Neural progenitor cell (in vitro differentiated cells): Measurements from ENCODE around the gene RELB. TPM values are rescaled to one million over a fixed set of nuclear protein-coding genes. Genes with fewer than 3 reads are reported as not detected.

Experiments used
- DNase-seq: peaks from one replicate; pipeline ENCODE4 v3.0.0-alpha.2; 2016; ENCODE audit warnings: low spot score
- H2AFZ ChIP-seq: fragments of 200-600 bp; sonication (generic); replicated peaks from 2 replicates; pipeline ENCODE4 v1.6.1; 2016; ENCODE audit warnings: antibody characterized with exemption
- H3F3A ChIP-seq: fragments of 200-600 bp; sonication (generic); 2 replicates; pipeline ENCODE4 v1.6.1; 2016; ENCODE audit warnings: antibody characterized with exemption, low read depth
- H3K27ac ChIP-seq: fragments of 200-600 bp; sonication (generic); 2 replicates; pipeline ENCODE4 v1.5.1; 2016; ENCODE audit warnings: mild to moderate bottlenecking
- H3K27me3 ChIP-seq: fragments of 200-600 bp; sonication (generic); 2 replicates; pipeline ENCODE4 v1.6.1; 2016; ENCODE audit warnings: mild to moderate bottlenecking, moderate library complexity
- H3K36me3 ChIP-seq: fragments of 200-600 bp; sonication (generic); 2 replicates; pipeline ENCODE4 v1.5.1; 2016
- H3K4me1 ChIP-seq: fragments of 200-600 bp; sonication (generic); 2 replicates; pipeline ENCODE4 v1.6.1; 2016; ENCODE audit warnings: mixed run types
- H3K4me2 ChIP-seq: fragments of 200-600 bp; sonication (generic); 2 replicates; pipeline ENCODE4 v1.6.1; 2016
- H3K4me3 ChIP-seq: fragments of 200-600 bp; sonication (generic); 2 replicates; pipeline ENCODE4 v1.5.1; 2016
- H3K79me2 ChIP-seq: fragments of 200-600 bp; sonication (generic); 2 replicates; pipeline ENCODE4 v1.6.1; 2016; ENCODE audit warnings: low read depth
- H3K9ac ChIP-seq: fragments of 200-600 bp; sonication (generic); 2 replicates; pipeline ENCODE4 v1.6.1; 2016
- H3K9me3 ChIP-seq: fragments of 200-600 bp; sonication (generic); 2 replicates; pipeline ENCODE4 v1.5.1; 2016; ENCODE audit warnings: low read depth
- H4K20me1 ChIP-seq: fragments of 200-600 bp; sonication (generic); 2 replicates; pipeline ENCODE4 v1.6.1; 2016; ENCODE audit warnings: low read depth
- H3K27ac Mint-ChIP-seq: 3 replicates; pipeline ENCODE4 v1.8.0; 2021; ENCODE audit warnings: mixed read lengths
- H3K27me3 Mint-ChIP-seq: 2 replicates; pipeline ENCODE4 v1.8.0; 2022; ENCODE audit warnings: low read depth, mild to moderate bottlenecking, inconsistent platforms, moderate library complexity, mixed read lengths; ENCODE audit not compliant: insufficient read depth
- H3K36me3 Mint-ChIP-seq: 3 replicates; pipeline ENCODE4 v1.8.0; 2021; ENCODE audit warnings: mixed read lengths
- H3K4me1 Mint-ChIP-seq: 3 replicates; pipeline ENCODE4 v1.8.0; 2021; ENCODE audit warnings: mixed read lengths
- H3K4me3 Mint-ChIP-seq: 3 replicates; pipeline ENCODE4 v1.8.0; 2021; ENCODE audit warnings: mild to moderate bottlenecking, moderate library complexity, mixed read lengths
- H3K9me3 Mint-ChIP-seq: 3 replicates; pipeline ENCODE4 v1.8.0; 2020; ENCODE audit warnings: mixed read lengths
- CTCF ChIP-seq: fragments of 200-600 bp; sonication (generic); IDR thresholded peaks from 2 replicates; pipeline ENCODE4 v1.5.1; 2017; ENCODE audit warnings: antibody characterized with exemption, mild to moderate bottlenecking
- EZH2 ChIP-seq: fragments of 200-600 bp; sonication (generic); IDR thresholded peaks from 2 replicates; pipeline ENCODE4 v1.6.1; 2017; ENCODE audit warnings: antibody characterized with exemption, mild to moderate bottlenecking, moderate library complexity
- EZH2phosphoT487 ChIP-seq: fragments of 200-600 bp; sonication (generic); IDR thresholded peaks from 2 replicates; pipeline ENCODE4 v1.6.1; 2017; ENCODE audit warnings: antibody characterized with exemption
- total RNA-seq: library from RNA; depleted of rRNA; stranded (reverse); fragments of >200 nt; gene quantifications from 2 replicates; pipeline ENCODE4 v1.2.3, GENCODE V29; 2015; ENCODE audit warnings: low replicate concordance

The RELB gene
- total RNA-seq, 1 donor from 2014 or later: 0.43 TPM

- no peak overlapping the region for H3K4me2 ChIP-seq
- H3K4me3 Mint-ChIP-seq: no peak overlapping the region
- peak; percentile 33 for DNase-seq
- H3K4me1 ChIP-seq: no peaks in the 10 kb centered on the region
- no peak overlapping the region for H3K27ac Mint-ChIP-seq
- H2AFZ ChIP-seq: no peak overlapping the region
- no peak overlapping the region for H3K9ac ChIP-seq
- H3K4me1 Mint-ChIP-seq: no peaks in the 10 kb centered on the region
- TF ChIP-seq EZH2phosphoT487 (no peak), EZH2 (no peak), CTCF (no peak)
- peaks cover 2% of the 10 kb centered on the region for H3F3A ChIP-seq
- H3K27me3 Mint-ChIP-seq: peaks cover 4% of the 10 kb centered on the region
- peaks cover 4% of the 10 kb centered on the region for H4K20me1 ChIP-seq
- no peaks in the 10 kb centered on the region for H3K9me3 Mint-ChIP-seq
- H3K36me3 Mint-ChIP-seq: peaks cover 7% of the 10 kb centered on the region
- H3K79me2 ChIP-seq: no peaks in the 10 kb centered on the region
- no peak overlapping the region for H3K4me3 ChIP-seq
- H3K36me3 ChIP-seq: no peaks in the 10 kb centered on the region
- H3K9me3 ChIP-seq: no peaks in the 10 kb centered on the region
- H3K27me3 ChIP-seq: no peaks in the 10 kb centered on the region
- no peak overlapping the region for H3K27ac ChIP-seq
These were observed 67.8 kb downstream of the RELB start for GRCh38 chr19:45069056-45069455.

- Mint-ChIP-seq H3K9me3 (no peaks in the 10 kb centered on the region), H3K4me1 (peaks cover 4% of the 10 kb centered on the region), H3K27ac (no peak overlapping the region), H3K27me3 (peaks cover 9% of the 10 kb centered on the region), H3K4me3 (no peak overlapping the region), H3K36me3 (peaks cover 3% of the 10 kb centered on the region)
- Histone ChIP-seq H3K4me3 (no peak overlapping the region), H3K27ac (no peak overlapping the region), H3K79me2 (no peaks in the 10 kb centered on the region), H3K4me2 (no peak overlapping the region), H3K9me3 (no peaks in the 10 kb centered on the region), H3K36me3 (no peaks in the 10 kb centered on the region), H3K4me1 (peaks cover 11% of the 10 kb centered on the region), H4K20me1 (peaks cover 9% of the 10 kb centered on the region), H3F3A (peaks cover 14% of the 10 kb centered on the region), H3K9ac (no peak overlapping the region), H2AFZ (no peak overlapping the region), H3K27me3 (peaks cover 9% of the 10 kb centered on the region)
- no peak for DNase-seq
- no peak for TF ChIP-seq CTCF
- TF ChIP-seq EZH2: no peak
- no peak for TF ChIP-seq EZH2phosphoT487
These were observed 69.0 kb downstream of the RELB start for GRCh38 chr19:45070214-45070613.

- H3F3A ChIP-seq: peaks cover 22% of the 10 kb centered on the region
These were observed 69.7 kb downstream of the RELB start for GRCh38 chr19:45070861-45071544.

More at GRCh38 chr19:45070861-45071544, 69.7 kb downstream of the RELB start:
- no peaks in the 10 kb centered on the region for H3K79me2 ChIP-seq
- TF ChIP-seq CTCF (no peak), EZH2 (no peak), EZH2phosphoT487 (no peak)
- no peak for DNase-seq
- H3K4me1 ChIP-seq: peaks cover 19% of the 10 kb centered on the region
- no peaks in the 10 kb centered on the region for H3K9me3 ChIP-seq
- peaks cover 4% of the 10 kb centered on the region for H3K4me1 Mint-ChIP-seq
- no peak overlapping the region for H3K4me3 Mint-ChIP-seq
- peaks cover 16% of the 10 kb centered on the region for H4K20me1 ChIP-seq
- no peak overlapping the region for H3K9ac ChIP-seq
- H3K27ac Mint-ChIP-seq: no peak overlapping the region
- H3K36me3 ChIP-seq: no peaks in the 10 kb centered on the region
- H3K36me3 Mint-ChIP-seq: peaks cover 3% of the 10 kb centered on the region
- H3K27me3 ChIP-seq: peaks cover 17% of the 10 kb centered on the region
- no peak overlapping the region for H3K4me2 ChIP-seq
- no peaks in the 10 kb centered on the region for H3K9me3 Mint-ChIP-seq
- H3K4me3 ChIP-seq: no peak overlapping the region
- peaks cover 9% of the 10 kb centered on the region for H3K27me3 Mint-ChIP-seq
- H2AFZ ChIP-seq: no peak overlapping the region
- no peak overlapping the region for H3K27ac ChIP-seq
